Measurements from ENCODE around the gene CD28.
A peak's percentile ranks its signal among the peaks of the same experiment; 100 is the strongest.

Gene CD28

DNA sequence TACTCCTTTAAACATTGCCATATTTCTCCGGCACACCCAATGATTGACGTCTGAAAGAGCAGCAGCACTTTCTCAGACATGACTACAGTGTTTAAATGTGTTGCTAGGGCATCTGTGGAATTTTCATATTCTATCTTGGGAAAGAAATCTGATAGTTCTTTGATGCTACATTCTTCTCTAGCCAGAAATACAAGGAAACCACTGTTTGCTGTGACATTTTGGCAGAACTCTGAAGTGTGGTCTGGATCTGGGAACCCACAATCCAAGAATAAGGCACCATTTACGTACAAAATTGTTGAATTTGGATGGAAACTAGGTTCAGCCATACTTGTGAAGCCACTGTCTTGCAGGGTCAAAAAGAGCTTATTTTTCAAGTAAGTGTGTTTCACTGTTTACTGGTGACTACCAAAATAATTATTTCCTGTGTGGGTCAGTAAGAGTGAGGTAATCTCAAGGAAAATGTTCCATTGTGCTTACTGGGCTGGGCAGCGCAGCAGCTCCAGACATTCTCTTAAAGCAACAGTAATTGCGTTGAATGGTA is 21.3 kb upstream of the CD28 start:
- no peak for DNase-seq (ENCODE audit: low read depth)
- TF ChIP-seq, protein P1, sequence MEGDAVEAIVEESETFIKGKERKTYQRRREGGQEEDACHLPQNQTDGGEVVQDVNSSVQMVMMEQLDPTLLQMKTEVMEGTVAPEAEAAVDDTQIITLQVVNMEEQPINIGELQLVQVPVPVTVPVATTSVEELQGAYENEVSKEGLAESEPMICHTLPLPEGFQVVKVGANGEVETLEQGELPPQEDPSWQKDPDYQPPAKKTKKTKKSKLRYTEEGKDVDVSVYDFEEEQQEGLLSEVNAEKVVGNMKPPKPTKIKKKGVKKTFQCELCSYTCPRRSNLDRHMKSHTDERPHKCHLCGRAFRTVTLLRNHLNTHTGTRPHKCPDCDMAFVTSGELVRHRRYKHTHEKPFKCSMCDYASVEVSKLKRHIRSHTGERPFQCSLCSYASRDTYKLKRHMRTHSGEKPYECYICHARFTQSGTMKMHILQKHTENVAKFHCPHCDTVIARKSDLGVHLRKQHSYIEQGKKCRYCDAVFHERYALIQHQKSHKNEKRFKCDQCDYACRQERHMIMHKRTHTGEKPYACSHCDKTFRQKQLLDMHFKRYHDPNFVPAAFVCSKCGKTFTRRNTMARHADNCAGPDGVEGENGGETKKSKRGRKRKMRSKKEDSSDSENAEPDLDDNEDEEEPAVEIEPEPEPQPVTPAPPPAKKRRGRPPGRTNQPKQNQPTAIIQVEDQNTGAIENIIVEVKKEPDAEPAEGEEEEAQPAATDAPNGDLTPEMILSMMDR (IDR thresholded peaks at IDR 0.05; ENCODE audit: insufficient read depth, low read depth, low read length, missing control alignments), result no peak

DNA sequence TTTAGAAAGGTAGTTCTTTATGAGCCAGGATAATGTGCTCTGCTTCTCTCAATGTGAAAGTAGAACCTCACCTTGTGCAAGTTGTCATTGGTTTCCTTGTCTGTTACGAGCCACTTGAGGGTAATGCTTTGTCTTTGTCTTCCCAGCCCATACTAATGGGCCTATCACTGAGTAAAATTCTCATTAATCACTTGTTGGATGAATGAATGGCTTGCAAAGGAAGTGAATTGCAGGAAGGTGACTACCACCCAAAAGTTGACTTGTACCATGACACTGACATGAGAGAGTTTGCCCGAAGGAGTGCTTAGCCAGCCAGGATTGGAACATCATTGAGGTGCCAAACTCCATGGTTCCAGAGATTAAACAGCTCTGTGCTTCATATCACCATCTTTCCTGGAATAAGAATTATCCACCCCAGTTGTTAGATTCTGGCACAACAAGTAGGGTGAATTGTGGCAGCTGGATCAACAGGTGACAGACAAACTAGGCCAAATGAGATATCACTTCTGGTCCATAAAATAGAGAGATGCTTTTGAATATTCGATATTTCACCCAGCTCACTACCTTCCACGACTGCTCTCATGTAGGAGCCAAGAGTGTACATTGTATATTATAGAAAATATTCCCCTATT is 20.5 kb upstream of the CD28 start:
- TF ChIP-seq, protein P1 (IDR thresholded peaks at IDR 0.05; ENCODE audit: insufficient read depth, low read depth, low read length, missing control alignments), result no peak
- H3K4me3 ChIP-seq (ENCODE audit: low read depth, low read length), result no peak overlapping the region
- DNase-seq (ENCODE audit: low read depth), result no peak

More for the DNA sequence above, 21.3 kb upstream of the CD28 start:
- H3K4me3 ChIP-seq (ENCODE audit: low read depth, low read length), result no peak overlapping the region

DNA sequence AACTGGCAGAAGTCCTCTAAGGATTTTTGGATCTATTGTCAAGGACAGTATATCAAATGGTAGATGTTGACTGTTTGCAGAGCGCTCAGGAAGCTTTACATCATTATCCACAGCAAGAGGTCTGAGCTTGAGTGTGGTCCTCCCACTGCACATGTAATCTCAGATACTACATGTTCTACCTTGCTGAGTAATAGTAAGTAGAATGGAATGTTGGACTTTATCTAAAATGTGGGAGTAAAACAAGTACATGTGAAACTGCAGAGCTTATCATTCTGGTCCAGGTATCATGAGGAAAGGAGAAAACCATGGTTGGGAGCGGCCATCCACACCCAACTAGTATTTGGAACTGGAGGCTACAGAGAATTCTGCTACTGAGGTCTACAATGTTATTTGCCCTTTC is 19.3 kb upstream of the CD28 start:
- DNase-seq (ENCODE audit: low read depth), result no peak

DNA sequence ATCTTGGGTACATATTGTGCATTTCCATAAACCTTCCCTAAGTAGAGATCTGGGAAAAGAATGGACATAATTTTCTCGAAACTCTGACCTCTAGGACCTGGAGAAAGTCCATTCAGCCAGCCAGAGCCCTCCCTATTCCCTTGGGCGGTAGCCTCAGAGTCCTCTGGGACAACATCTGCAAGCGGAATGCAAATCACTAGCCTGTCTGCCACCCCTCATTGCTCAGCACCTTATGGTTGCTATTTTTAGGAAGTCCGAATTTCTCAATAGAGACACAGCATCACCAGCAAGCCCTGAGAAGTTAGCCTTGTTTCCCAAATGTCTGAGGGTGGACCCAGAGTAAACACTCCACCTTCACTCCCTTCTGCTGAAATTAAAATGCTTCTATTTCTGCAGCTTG is 17.6 kb upstream of the CD28 start:
- TF ChIP-seq, protein P1 (IDR thresholded peaks at IDR 0.05; ENCODE audit: insufficient read depth, low read depth, low read length, missing control alignments), result no peak
- no peak overlapping the region for H3K4me3 ChIP-seq (ENCODE audit: low read depth, low read length)
- peak; percentile 80 for DNase-seq (ENCODE audit: low read depth)

More for the DNA sequence above, 19.3 kb upstream of the CD28 start:
- H3K4me3 ChIP-seq (ENCODE audit: low read depth, low read length), result no peak overlapping the region
- TF ChIP-seq, protein P1 (IDR thresholded peaks at IDR 0.05; ENCODE audit: insufficient read depth, low read depth, low read length, missing control alignments), result no peak

DNA sequence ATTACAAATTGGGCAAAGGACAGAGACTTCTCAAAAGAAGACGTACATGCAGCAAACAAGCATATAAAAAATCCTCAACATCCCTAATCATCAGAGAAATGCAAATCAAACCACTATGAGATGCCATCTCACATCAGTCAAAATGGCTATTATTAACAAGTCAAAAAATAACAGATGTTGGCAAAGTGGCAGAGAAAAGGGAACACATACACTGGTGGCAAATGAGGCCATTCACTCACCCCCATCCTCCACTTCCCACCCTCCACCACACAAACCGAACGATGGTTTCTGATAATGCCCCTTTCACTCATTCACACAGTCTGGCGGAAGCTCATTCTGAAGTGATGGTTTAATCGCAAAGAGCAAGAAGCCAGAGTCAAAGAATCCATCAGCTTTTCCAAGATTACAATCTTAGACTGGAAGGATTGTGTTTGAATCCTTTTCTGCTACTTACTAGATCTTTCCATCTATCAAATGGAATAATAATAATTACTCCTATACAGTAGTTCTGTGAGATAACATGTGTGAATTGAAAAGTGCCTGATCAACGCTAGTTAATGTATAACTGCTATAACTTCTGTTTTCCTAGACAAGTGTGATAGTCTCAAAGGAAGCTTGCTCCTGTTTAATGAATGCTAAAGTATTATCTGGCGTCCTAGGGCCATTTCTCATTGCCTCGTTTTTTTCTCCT is 16.9 kb upstream of the CD28 start:
- DNase-seq (ENCODE audit: low read depth), result peak; percentile 45
- TF ChIP-seq, protein P1 (IDR thresholded peaks at IDR 0.05; ENCODE audit: insufficient read depth, low read depth, low read length, missing control alignments), result no peak
- no peak overlapping the region for H3K4me3 ChIP-seq (ENCODE audit: low read depth, low read length)

DNA sequence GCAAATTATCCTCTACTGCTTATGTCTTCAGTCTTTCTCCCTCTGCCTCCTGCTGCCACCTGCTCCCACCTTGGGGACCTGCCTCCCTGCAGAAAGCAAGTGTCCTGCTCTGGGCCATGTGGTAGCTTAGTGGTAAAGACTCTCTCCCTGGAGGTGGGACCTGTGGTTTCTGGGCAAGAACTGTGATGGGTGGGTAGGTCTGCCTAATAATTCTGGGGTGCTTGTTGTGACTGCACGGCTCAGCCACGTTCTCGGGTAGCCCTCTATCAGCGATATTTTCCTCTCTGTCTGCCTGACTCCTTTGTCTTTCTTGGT is 16.4 kb upstream of the CD28 start:
- no peak for DNase-seq (ENCODE audit: low read depth)
- no peak overlapping the region for H3K4me3 ChIP-seq (ENCODE audit: low read depth, low read length)
- TF ChIP-seq, protein P1 (IDR thresholded peaks at IDR 0.05; ENCODE audit: insufficient read depth, low read depth, low read length, missing control alignments), result no peak
